Measurements from ENCODE around the gene ATP11A.
"Not testable (repeated sequence)": the region's sequence is repeated elsewhere in the genome, so short reads cannot be mapped to it uniquely, and the experiment has no call there.

The ATP11A gene

GRCh38 chr13:112873851-112874750 lies 184.3 kb downstream of the ATP11A start:
- peak; percentile 35 to 58 for DNase-seq (ENCODE audit: low read depth in 2 of 2, low spot score in 1 of 2)

- DNase-seq (ENCODE audit: low read depth in 2 of 2, low spot score in 1 of 2) = no peak
Observed at GRCh38 chr13:112874751-112875300, 185.0 kb downstream of the ATP11A start.

GRCh38 chr13:112875627-112876026 lies 185.8 kb downstream of the ATP11A start:
- DNase-seq (ENCODE audit: low read depth in 2 of 2, low spot score in 1 of 2) = no peak

DNA sequence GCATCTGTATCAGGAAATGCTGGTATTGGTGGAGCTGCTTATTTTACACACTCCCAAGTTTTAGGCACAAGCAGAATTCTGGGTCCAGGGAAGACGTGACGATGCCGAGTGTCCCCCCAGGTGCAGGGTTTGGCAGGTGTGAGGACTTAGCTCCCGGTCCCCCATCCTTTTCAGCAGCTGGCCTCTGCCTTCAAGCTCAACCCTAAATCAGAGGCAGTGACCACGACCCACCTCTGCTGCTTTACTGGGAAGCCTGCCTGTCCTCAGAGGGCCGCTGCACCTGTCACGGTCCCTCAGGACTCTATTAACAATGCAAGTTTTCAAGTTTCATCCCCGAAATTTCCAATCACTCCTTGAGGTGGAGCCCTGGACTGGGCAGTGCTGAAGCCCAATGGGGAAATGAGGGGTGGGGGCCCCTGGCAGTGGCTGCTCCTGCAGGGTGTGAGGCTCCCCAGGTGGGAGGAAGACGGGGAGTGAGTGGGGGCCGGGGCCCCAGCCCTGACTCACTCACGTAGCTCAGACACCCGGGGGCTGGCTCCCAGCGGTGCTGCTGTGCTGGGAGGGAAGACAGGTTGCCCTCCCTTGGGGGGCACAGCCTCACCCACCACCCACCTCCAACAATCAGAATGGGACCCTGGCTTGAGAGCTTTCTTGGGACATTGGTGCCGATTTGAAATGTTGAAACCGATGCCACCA lies 186.6 kb downstream of the ATP11A start:
- no peak for DNase-seq (ENCODE audit: low read depth in 2 of 2, low spot score in 1 of 2)

DNA sequence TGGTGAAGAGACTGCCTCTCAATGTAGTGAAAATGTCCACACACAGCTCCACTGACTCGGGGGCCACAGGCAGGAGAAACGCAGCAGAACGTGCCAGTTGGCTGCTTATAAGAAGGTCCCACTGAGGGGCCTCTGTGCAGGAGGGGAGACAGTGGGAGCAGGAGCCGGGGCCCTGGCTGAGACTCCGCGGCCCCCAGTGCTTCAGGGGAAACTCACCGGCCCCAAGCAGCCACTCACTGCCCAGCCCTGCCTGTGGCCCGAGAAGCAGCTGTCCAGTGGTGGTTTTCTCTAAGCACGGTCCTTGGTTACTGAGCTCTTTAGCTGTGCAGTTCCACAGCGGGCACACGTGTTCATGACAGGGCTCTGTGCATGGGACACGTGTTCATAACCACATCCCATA lies 187.2 kb downstream of the ATP11A start:
- no peak for DNase-seq (ENCODE audit: low read depth in 2 of 2, low spot score in 1 of 2)

- no peak for DNase-seq (ENCODE audit: low read depth in 2 of 2, low spot score in 1 of 2)
Observed at GRCh38 chr13:112877539-112877938, 187.7 kb downstream of the ATP11A start.

- no peak for DNase-seq (ENCODE audit: low read depth in 2 of 2, low spot score in 1 of 2)
Observed at GRCh38 chr13:112877976-112878955, 188.4 kb downstream of the ATP11A start.

- DNase-seq (ENCODE audit: low read depth in 2 of 2, low spot score in 1 of 2) = no peak
Observed at GRCh38 chr13:112879283-112879833, 189.5 kb downstream of the ATP11A start.

GRCh38 chr13:112880221-112880641 lies 190.4 kb downstream of the ATP11A start:
- no peak for DNase-seq (ENCODE audit: low read depth in 2 of 2, low spot score in 1 of 2)

DNA sequence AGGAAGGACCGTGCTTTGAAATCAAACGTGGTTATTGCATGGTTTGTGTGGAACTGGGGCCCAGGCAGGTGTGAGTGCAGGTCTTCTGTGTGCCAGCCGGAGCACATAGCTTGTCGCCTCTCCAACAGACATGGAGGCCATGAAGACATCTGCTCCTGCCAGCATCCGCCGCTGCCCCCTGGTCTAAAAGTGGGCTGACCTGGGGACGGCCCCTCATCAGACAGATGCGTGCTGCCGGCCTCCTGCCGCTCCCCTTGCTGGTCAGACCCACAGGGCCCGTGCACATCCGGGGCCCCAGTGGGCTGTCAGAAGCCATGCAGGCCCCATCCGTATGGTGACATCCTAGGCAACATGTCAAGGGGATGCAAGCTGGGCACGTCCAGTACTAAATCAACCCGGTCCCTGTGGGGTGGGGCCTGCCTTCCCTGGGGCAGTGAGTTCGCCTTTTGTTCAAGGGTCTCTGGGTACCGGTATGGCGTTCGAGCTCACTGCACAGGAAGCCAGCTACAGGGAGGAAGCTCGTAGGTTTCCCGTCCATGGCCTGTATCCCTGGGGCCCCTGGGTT lies 191.2 kb downstream of the ATP11A start:
- no peak for DNase-seq (ENCODE audit: low read depth in 2 of 2, low spot score in 1 of 2)

- no peak for DNase-seq (ENCODE audit: low read depth in 2 of 2, low spot score in 1 of 2)
Observed at GRCh38 chr13:112881656-112882554, 192.1 kb downstream of the ATP11A start.

DNA sequence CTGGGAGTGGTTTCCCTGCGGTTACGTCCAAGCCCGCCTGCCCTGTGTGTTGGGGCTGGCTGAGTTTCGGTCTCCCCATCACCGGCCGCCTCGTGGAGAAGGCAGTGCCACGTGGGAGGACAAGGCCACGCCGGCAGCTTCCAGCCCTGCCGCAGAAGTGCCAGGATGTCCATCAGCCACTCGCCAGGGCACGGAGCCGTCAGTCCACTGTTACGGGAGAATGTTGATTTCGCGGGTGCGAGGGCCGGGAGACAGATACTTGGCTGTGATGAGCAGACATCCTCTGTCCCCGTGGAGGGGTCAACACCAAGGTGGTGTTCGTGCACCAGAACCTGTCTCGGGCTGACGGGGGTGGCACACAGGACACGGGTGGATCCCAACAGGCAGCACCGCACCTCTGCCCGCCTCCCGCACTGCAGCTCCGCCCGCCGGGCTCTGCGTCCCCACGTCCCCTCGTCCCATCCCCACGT lies 192.8 kb downstream of the ATP11A start:
- DNase-seq (ENCODE audit: low read depth in 2 of 2, low spot score in 1 of 2) = no peak

DNA sequence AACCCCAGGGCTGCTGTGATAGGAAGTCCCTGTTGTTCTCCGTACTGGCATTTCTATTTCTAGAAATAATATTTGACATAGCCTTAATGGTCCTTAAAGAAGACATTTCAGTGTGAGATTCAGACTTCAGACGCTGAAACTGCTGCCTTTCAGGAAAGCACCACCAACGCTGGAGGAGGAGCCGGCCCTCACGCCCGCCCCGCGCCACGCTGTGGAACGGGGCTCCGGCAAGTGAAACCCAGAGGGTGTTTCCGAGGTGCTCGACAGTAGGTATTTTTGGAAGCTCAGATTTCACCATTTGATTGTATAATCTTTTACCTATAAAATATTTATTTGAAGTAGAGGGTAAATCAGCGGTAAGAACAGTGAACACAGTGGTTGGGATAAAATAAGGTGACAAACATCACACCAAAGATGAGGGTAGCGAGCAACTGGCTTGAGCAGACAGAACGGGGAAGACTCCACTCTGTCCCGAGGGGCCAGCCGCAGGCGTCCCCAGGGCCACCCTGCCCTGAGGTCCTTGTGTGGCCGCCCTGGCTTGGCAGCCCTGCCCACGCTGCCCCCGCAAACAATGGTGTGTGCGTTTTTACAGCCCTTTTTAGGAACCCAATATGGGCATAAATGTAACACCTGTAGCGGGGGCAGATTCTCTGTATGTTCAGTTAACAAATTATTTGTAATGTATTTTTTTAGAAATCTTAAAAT lies 193.6 kb downstream of the ATP11A start:
- DNase-seq (ENCODE audit: low read depth in 2 of 2, low spot score in 1 of 2) = no peak

- not testable (repeated sequence) for DNase-seq (ENCODE audit: low read depth in 2 of 2, low spot score in 1 of 2)
Observed at GRCh38 chr13:112884700-112885099, 194.9 kb downstream of the ATP11A start.

GRCh38 chr13:112885242-112885781 lies 195.5 kb downstream of the ATP11A start:
- DNase-seq (ENCODE audit: low read depth in 2 of 2, low spot score in 1 of 2) = no peak

DNA sequence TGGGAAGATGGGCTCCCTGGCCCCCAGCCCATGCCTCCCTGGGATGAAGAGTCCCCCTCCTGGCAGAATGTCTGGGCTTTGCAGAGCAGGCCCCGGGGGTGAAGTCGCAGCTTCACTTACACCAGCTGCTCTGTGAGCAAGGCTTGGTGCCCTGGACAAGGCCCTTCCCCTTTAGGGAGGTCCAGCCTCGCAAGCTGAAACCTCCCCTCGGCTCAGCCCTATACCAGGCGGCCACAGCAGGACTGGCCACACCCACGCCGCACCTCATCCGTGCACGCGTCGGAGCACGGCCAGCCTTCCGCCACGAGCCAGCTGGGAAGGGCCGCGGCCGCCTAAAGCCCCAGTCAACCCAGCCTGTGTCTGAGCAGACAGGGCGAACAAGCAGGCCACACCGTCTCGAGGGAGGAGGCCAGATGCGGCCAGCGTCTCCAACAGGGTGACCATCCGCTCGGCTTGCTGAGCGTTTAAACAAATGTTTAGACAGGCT lies 196.0 kb downstream of the ATP11A start:
- no peak for DNase-seq (ENCODE audit: low read depth in 2 of 2, low spot score in 1 of 2)

DNA sequence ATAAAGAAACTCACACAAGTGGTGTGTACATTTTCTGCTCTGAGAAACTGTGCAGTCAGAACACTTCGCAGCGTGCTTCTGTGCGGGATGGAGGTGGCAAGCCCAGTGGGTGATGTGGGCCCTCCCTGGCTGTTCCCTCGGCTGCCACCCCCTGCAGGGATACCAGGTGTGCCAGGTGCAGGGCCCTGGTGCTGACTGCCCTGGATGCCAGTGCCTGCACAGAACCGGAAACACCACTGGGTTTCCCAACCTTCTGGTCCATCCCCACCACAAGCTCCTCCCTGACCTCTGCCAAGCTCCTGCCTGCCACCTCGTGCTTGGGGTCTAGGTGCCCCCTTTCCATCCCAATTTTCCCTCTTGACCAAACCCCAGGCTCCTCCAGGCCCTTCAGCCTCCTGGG lies 197.3 kb downstream of the ATP11A start:
- DNase-seq (ENCODE audit: low read depth in 2 of 2, low spot score in 1 of 2) = no peak

DNA sequence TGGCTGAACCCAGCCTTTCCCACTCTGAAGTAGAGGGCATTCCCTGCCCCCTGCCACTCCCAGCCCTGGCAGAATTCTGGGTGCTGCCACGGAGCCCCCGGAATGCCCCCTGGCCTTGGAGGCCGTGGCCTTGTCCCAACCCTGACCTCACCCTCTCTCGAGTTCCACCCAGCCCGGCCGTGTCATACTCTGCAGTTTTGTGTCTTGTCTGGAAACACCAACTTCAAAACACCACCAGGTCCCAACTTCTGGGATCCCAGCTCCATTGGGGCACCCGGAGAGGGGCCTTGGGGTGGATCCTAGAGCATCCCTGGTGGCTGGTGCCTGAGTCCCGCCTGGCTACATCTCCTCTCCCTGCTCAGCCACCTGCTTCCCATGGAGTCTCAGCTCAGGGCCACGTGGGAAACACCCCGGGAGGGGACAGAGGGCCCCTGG lies 197.7 kb downstream of the ATP11A start:
- no peak for DNase-seq (ENCODE audit: low read depth in 2 of 2, low spot score in 1 of 2)

Measured in stimulated activated CD8-positive, alpha-beta memory T cell treated with anti-CD3 and anti-CD28 coated beads, Interleukin-4, amount 100 ng/mL, for 1 hour (primary cell).